ENCODE data around the gene ELFN1.

Gene ELFN1

DNA sequence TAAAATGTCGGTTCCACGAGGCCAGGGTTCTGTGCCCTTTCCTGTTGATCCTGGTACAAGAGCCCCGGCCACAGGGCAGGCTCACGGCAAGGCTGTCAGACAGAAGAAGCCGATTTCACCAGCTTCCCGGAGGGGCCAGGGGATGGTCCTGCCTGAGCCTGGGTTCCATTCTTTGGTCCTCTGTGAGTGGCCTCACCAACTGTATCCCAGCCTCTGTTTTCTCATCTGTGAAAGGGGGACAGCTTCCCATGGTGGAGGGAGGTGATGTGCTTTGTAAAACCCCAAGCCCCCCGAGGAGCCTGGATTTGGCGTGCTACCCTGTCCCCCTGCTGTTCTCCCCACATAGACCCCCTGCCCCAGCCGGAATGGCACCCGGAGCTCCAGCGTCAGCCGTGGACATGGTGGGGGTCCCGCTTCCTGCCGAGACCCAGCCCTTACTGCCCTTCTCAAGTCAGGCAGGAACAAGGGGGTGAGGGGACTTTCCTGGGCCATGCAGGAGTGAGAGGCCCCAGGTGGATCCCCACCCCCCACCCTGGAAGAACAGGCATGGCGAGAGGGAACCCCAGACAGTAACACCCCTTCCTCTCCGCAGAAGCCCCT lies 28.3 kb upstream of the ELFN1 start:
- no peak for DNase-seq (ENCODE audit: low read depth)
- H3K4me3 ChIP-seq (ENCODE audit: low read depth, low read length) = no peak overlapping the region
- TF ChIP-seq, protein P1, sequence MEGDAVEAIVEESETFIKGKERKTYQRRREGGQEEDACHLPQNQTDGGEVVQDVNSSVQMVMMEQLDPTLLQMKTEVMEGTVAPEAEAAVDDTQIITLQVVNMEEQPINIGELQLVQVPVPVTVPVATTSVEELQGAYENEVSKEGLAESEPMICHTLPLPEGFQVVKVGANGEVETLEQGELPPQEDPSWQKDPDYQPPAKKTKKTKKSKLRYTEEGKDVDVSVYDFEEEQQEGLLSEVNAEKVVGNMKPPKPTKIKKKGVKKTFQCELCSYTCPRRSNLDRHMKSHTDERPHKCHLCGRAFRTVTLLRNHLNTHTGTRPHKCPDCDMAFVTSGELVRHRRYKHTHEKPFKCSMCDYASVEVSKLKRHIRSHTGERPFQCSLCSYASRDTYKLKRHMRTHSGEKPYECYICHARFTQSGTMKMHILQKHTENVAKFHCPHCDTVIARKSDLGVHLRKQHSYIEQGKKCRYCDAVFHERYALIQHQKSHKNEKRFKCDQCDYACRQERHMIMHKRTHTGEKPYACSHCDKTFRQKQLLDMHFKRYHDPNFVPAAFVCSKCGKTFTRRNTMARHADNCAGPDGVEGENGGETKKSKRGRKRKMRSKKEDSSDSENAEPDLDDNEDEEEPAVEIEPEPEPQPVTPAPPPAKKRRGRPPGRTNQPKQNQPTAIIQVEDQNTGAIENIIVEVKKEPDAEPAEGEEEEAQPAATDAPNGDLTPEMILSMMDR (IDR thresholded peaks at IDR 0.05; ENCODE audit: control insufficient read depth, extremely low read depth, insufficient read depth) = no peak

DNA sequence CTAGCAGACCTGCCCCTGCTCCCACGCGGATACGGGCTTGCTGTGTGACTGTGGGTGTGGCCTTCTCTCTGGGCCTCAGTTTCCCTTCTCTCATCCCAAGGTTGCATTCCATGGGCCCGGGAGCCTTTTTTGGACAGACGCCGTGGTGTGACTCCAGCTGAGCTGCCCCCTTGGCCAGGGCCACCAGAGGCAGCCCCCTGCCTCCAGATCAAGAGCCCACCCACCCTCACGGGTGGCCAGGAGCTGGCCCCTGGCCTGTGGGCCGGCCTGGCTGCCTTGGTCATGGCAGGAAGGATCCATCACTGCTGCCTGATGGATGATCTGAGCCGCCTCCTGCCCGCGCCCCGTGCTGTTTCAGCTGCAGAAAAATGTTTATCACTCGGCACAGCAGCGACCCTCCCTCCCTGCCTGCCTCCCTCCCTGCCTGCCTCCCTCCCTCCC lies 27.8 kb upstream of the ELFN1 start:
- DNase-seq (ENCODE audit: low read depth) = no peak
- no peak overlapping the region for H3K4me3 ChIP-seq (ENCODE audit: low read depth, low read length)
- TF ChIP-seq, protein P1 (IDR thresholded peaks at IDR 0.05; ENCODE audit: control insufficient read depth, extremely low read depth, insufficient read depth) = no peak

DNA sequence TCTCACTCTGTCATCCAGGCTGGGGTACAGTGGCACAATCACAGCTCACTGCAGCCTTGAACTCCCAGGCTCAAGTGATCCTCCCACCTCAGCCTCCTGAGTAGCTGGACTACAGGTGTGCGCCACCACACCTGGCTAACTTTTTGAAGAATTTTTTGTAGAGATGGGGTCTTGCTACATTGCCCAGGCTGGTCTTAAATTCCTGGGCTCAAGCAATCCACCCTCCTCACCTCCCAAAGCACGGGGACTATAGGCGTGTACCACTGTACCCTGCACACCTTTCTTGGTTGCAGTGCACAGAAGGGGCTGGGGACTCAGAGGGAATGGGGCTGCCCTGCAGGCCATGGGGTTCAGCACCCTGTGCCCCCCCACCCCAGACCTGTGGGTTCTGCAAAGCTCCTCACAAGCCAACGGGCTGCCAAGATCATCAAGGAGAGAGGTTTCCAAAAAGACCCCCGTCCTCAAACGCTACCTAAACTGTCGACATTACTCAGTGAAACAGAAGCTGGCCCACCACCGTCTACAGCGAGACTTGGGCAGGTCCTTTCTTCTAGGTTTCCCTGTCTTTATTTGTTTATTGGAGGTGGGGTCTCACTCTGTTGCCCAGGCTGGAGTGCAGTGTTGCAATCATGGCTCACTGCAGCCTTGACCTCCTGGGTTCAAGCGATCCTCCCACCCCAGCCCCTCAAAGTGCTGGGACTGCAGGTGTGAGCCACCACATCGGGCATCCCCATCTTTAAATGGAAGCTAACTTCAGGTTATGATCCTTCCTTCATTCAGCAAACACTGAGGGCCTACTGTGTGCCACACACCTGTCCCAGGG lies 26.6 kb upstream of the ELFN1 start:
- DNase-seq (ENCODE audit: low read depth) = no peak
- H3K4me3 ChIP-seq (ENCODE audit: low read depth, low read length) = no peak overlapping the region
- TF ChIP-seq, protein P1 (IDR thresholded peaks at IDR 0.05; ENCODE audit: control insufficient read depth, extremely low read depth, insufficient read depth) = no peak

DNA sequence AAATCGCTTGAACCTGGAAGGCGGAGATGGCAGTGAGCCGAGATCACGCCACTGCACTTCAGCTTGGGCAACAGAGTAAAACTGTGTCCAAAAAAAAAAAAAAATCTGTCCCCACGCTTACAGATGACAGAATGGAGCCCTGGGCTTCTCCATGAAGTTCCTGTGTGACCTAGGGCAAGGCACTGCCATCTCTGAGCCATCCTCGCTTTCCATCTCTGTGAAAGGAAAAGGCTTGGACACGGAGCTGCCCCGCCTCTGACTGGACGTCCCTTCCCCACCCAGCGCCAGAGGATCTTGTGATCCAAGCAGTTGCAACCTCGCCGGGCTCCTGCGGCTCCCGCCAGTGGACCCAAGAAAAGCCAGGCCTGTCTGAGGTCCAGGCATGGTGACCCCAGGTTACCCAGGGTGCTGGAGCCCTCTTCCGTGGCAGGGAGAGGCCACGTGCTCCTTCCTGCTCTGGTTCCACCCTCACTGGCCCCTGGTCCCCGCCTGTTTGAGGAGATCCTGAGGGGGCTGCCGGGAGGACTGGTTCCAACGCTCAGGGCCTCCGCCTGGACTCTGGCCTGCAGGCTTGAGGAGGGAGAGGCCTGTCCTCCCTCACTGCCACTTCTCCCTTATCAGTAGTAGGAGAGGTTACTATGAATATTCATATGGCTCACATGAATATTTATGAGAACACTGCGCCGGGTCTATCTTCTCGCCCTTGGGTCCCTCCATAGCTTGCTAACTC lies 25.6 kb upstream of the ELFN1 start:
- no peak for DNase-seq (ENCODE audit: low read depth)
- H3K4me3 ChIP-seq (ENCODE audit: low read depth, low read length) = no peak overlapping the region
- TF ChIP-seq, protein P1 (IDR thresholded peaks at IDR 0.05; ENCODE audit: control insufficient read depth, extremely low read depth, insufficient read depth) = no peak

DNA sequence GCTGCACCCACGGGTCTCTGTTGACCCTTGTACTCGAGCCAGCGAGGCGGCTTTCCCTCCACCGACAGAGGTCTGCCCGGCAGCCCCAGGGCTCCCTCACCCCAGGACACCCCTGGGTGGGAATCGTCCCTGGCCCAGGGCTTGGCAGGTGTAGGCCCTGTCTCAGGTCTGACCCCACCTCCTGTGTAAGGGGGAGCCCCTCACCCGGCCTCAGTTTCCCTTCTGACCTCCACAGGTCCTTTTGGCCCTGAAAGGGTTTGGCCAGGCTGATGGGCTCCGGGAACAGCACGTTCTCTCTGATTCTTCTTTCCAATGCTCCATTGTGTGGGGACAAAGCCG lies 25.0 kb upstream of the ELFN1 start:
- DNase-seq (ENCODE audit: low read depth) = no peak
- H3K4me3 ChIP-seq (ENCODE audit: low read depth, low read length) = no peak overlapping the region
- TF ChIP-seq, protein P1 (IDR thresholded peaks at IDR 0.05; ENCODE audit: control insufficient read depth, extremely low read depth, insufficient read depth) = no peak

DNA sequence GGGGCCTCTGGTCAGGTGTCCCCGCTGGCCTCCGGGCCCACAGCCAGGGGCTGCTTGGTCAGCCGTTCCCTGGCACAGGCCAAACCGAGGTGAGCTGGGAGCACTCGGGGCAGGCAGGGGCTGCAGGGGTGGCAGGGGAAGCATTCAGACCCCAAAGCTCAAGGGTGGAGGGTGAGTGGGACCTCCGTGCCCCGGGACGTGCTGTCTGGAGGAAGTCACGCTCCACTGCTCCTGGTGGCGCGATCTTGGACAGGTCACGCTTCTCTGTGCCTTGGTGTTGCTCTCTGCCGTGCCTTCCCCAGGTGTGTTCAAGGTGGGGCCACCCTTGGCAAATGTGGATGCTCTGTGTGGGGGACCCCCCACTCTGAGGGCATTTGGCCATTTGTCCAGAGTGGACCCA lies 24.6 kb upstream of the ELFN1 start:
- TF ChIP-seq, protein P1 (IDR thresholded peaks at IDR 0.05; ENCODE audit: control insufficient read depth, extremely low read depth, insufficient read depth) = no peak
- no peak overlapping the region for H3K4me3 ChIP-seq (ENCODE audit: low read depth, low read length)
- no peak for DNase-seq (ENCODE audit: low read depth)
